HG03460 (cell line): ENCODE measurements around the gene PHF23.
A peak's percentile ranks its signal among the peaks of the same experiment; 100 is the strongest.

Experiments
- ATAC-seq: cut with Tn5 transposase; IDR thresholded peaks from one replicate; pipeline ENCODE4 v1.9.1; 2021; ENCODE audit not compliant: unreplicated experiment

Gene PHF23

DNA sequence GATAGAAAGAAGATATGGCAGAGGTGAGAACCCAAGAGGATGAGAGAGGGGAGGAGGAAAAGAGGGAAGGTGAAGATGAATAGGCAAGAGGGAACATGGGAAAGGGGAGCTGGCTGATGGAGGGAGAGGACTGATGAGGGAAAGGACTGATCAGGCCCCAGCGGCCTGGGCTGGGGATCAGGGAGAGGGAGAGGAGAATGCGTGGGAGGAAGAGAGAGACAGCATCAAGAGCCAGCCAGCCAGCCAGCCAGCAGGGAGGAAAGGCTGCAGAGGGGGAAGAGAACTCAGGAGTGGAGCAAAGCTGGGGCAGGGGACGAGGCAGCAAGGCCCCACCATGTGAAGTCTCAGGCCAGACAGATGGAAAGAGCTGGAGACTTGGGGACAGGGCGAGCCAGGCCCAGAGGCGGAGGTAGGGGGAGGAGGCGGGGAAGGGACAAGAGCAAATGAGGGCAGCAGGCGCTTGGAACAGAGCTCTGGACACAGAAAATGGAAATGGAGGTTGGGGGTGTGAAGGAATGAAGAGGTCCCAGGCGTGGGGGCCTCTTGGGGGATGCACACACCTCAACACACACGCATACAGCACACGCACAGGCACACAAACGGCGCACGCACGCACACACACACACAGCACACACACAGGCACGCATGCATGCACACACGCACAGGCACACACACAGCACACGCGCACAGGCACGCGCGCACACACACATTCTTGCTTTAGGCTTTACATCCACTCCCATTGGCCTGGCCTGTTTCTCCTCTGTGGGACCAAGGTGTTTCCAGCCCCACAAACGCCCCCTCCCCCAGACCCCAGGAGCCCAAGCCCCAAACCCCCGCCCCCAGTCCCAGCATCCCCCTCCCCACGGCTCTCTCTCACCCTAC is 31.9 kb downstream of the PHF23 start:
- ATAC-seq, result no peak

DNA sequence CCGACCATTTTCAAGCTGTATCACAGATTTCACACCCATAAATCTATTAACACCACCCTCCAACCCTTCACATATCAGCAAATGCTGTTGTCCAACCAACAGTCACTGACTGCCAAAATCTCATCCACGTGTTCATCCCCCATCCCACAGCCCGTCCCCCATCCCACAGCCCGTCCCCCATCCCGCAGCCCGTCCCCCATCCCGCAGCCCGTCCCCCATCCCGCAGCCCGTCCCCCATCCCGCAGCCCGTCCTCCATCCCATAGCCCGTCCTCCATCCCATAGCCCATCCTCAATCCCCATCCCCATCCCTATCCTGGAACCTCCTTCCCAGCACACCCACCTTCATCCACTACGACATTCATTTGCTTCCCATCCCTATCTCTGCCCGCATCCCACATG is 33.7 kb downstream of the PHF23 start:
- ATAC-seq, result no peak

DNA sequence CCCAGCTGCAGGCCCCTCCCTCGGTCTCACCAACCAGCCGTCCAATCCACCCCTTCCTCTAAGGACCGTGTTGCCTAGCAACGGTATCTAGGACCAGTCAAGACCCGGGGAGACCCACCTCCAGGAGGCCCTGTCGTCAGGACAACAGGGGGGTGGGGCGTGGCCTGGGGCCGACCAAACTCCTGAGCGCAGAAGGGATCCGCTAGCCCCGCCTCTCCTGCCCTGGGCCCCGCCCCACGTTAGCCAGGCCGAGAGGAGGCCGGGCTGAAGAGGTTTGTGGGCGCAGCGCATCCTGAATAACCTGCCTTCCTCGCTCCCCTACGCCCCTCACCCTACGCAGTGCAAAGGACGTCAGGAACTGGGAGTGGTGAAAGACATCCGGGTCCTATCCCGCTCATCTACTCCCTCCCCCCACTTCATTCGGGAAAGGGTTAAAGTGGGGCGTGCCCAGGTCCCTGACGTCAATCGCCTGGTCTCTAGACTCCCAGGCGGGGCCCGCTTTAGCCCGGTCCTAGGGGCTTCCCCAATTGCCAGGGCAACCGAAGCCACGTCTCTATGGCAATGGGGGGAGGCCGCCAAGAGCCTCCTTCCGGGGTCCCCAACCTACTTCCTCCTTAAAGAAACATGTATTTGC is 34.3 kb downstream of the PHF23 start:
- ATAC-seq, result peak; percentile 79

DNA sequence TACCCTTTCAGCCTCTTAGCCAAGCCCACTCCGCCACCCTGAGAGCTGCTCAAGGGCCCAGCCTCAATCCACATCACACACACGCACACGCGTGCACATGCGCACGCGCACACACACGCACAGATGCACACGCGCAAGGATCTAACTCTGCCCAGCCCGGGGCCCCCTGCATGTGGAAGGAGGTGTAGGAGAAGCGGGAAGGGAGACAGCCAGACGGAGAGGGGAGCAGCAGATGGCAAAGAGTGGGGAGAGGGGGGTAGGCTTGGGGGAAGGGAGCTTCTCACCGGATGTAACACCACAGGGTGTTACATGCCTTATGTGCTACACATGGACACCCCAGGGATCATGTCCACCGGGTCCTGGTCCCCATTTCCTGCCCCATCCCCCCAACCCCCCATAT is 34.9 kb downstream of the PHF23 start:
- no peak for ATAC-seq

DNA sequence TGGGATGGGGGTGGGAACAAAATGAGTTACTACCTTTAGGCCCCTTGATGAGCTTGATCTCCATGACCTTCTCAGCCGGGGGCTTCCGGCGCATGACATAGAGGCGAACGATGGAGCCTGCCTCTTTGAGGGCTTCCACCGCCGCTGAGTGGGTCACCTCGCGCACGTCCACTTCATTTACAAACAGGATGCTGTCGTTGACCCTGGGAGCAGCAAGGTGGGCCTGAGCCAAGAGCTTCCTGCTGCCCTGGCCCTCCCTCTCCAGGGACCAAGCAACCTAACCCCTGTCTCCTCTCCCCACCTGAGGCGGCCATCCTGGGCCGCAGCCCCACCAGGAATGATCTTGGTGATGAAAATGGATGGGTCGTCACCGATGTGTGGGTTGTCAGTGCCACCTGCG is 35.9 kb downstream of the PHF23 start:
- ATAC-seq, result no peak

DNA sequence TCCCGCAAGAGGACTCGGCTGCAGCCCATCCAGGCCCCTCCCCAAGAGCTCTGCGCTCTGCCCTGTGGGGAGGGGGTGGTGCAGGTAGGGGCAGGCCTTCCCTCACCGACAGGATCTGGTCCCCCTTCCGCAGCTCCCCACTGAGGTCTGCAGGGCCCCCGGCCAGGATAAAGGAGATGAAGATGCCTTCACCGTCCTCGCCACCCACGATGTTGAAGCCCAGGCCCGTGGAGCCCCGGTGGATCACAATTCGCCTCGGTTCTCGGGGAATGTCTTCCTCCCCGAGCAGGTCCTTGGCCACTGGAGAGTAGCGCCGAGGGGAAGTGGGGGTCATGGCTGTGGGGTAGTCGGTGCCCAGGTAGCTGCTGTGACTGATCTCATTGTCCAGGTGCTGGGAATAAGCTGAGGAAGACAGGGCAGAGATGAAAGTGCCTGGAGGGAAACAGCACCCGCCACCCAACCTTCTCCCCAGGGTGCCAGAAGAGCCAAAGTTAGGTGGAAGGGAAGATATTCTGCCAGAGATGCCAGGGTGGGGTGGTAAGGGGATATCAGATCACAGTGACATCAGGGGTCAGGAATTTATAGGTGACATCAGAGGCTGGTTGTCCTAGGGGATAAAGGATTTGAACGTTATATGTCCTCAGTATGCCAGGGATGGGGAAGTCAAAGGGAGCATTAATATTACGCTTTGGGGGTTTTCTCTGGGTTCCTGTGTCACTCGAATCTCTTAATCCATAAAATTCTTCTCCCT is 42.4 kb downstream of the PHF23 start:
- no peak for ATAC-seq

DNA sequence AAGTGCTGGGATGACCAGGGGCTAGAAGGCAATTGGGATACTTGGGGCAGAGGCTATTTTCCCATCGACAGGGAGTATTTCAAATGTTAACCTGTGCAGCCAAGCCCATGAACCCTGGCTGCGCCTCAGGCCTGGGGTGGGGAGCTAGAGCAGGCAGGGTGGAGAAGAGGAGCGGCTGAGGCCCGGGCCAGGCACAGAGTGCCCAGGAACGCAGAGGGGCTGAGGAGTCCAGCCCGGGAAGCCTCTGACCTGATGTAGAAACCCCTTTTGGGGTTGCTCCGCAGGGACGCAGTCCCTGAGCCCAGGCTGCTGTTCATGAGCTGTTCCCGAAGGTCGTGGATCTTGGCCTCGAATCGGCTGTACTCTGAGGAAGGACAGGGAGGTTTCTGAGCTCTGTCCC is 43.3 kb downstream of the PHF23 start:
- ATAC-seq, result no peak

DNA sequence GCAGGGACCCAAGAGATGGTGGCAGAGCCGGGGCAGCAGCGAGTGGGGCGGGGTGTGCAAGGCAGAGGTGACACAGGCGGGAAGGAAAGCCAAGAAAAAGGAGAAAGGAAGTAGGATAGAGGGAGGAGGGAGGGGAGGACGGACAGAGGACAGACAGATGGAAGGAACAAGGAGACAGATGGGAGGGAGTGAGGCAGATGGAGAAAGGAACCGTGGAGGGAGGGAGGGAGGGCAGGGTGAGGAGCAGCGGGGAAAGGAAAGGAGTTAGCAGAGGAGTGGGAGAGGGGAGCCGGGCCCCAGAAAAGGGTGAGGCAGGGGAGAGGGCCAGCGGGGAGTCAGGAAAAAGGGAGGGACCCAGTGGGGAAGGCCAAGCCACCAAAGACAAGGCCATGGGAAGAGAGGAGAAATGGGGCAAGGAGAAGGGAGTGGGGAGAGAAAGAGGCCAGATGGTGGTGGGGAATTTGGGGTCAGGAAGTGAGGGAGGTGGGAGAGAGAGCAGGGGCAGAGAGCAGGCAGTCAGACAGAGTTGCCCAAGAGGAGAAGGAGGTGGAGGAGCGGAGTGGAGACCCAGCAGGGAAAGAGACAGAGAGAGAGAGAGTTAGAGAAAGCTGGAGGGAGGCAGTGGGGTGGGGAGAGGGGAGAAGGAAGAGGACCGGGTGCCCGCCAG is 46.9 kb downstream of the PHF23 start:
- no peak for ATAC-seq

DNA sequence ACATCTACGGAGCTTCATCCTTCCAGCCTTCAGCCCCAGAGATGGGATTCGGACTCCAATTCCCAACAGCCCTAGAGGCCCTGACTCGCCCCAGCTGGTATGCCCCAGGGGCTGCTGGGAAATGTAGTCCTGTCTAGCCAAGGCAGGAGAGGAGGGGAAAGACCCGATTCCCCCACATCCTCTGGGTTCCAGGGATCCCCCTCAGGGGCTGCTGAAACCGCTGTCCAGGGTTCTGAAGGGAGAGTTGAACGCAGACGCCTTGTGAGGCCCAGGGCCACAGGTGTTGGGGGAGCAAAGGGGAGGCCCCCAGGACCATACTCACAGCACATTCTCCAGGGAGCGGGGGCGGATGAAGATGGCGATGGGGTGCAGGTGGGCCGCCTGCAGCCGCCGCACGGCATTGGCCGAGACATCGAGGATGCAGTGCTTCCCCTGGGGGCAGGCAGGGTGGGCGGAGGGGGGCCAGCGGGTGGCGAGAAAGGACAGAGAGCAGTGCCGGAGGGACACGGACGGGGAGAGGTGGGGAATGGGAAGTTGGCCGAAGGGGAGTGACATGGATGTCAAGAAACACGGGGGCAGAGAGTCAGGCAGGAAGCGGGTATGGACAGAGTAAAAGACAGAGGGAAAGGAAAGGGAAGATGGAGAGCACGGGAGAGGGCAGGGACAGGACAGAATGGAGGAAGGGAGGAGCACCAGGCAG is 47.5 kb downstream of the PHF23 start:
- ATAC-seq, result no peak

DNA sequence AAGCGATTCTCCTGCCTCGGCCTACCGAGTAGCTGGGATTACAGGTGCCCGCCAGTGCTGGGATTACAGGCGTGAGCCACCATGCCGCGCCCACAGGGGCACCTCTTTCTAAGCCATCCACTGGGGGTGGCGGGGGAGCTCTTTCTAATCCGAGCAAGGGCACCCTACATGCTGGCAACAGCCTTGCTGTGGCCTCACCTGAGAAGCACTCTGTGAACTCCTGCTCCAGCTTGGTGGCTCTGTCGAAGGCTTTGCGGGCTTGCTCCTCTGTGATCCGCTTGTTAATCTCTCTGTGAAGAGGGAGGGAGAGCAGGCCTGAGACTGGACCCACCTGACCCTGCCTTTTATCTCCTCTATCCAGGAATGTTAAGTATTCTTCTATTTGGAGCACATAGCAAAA is 48.2 kb downstream of the PHF23 start:
- no peak for ATAC-seq

DNA sequence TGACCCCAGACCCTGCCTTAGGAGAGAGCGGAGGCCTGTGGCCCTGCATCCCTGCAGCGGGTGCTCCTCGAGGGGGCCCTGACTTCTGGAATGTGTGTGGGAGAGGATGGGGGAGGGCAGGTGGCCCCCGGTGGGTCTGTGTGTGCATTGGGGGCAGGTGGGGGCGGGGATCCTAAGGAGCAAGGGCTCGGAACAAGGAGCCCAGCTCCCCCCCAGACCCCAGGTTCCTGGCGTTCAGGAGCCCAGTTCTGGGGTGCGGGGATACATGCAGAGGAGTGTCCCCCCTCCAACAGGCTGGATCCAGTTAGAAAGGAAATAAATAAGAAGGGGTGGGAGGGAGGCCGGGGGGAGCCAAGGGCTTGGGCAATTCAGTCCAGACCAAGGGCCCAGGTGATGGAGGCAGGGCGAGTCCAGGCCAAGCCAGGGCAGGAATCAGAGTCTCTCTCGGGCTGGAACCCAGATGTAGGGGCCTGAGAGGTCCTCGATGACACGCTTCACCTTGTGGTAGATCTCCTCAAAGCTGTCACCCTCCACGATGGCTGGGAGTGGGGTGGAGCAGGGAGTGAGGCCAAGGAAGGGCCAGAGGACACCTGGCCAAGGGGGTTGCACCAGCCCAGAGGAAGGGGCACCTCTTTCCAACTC is 48.9 kb downstream of the PHF23 start:
- no peak for ATAC-seq

DNA sequence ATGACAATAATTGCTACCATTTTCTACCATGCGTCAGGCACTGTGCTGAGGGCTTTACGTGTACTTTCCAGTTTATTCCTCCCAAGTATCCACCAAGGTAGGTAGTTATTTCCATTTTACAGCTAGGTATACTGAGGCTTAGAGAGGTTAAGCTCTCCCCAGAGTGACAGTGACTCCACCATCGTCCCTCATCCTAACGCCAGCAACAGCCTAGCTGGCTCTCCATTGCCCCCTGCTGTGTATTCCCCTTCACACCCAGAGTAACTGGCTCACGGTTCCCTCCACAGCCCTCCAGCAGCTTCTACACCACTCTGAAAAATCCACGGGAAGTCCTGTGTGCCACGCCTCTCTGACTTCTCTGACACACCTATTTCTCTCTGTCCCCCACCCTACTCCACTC is 53.0 kb downstream of the PHF23 start:
- no peak for ATAC-seq
